ENCODE results near the gene GNAI3.

GNAI3 gene

DNA sequence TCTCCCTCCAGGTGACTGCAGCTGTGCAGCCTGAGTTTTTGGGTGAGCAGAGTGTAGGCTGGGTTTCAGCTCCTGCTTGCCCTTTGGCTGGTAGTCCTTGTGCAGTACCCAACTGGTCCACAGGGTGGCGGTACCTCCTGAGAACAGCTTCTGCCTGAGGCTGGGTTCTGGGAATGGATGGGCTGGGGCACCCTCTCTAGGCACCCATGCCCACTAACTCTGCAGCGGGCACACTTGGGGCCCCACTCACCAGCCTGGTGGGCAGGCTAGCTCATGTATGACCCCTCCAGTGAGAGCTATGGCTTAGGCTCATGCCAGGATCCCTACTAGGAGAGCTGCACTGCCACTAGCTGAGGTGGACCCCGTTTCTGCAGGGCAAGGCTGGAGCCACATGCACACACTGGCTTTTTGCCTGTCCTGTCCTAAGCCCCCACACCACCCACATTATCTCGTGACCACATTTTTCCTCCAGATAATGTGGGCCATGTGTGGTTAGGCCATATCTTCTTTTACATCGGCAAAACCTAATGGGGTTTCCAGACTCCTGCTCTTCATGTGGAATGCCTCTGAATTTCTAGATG, 92.0 kb downstream of the GNAI3 start:
- no peaks in the 10 kb centered on the region for H3K9me3 Mint-ChIP-seq
- H3K4me3 Mint-ChIP-seq = no peak overlapping the region
- H3K4me1 Mint-ChIP-seq (ENCODE audit: low read depth in 2 of 2) = peaks cover 7 to 15% of the 10 kb centered on the region in 2 donors
- H3K36me3 Mint-ChIP-seq (ENCODE audit: insufficient read depth) = peaks cover 16% of the 10 kb centered on the region
- H3K27ac Mint-ChIP-seq = no peak overlapping the region
- ATAC-seq (replicated peaks) = peak; percentile 80
- peak; percentile 87 to 93 (median 92) for DNase-seq
- H3K27me3 Mint-ChIP-seq = peaks cover 14 to 40% of the 10 kb centered on the region in 2 donors

DNA sequence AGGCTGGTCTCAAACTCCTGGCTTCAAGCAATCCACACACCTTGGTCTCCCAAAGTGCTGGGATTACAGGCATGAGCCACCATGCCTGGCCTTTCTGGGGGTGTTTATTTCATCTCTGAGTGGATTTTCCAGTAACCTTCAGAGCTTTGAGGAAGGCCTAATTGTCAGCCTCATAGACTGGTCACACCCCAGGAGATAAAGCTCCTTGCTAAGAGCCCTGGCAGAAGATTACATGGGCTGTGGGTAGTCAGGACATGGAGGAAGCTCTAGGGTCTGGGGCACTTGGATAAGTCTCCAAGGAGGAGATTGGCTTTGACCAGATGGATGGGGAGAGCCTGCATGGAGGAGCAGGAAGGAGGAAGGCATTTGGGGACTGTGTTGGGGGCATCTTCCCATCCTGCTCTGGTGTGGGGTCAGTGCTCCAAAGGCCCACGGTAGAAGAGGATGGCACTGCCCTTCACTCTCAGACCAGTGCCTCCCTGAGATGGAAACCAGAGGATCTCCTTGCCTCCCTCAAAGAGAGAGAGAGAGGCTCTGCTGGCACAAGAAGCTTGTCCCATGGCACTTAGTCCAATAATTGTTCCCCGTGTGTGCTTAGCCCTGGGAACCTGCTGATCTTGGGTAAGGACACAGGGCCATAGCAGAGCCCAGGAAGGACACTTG, 92.8 kb downstream of the GNAI3 start:
- peaks cover 7 to 15% of the 10 kb centered on the region in 2 donors for H3K4me1 Mint-ChIP-seq (ENCODE audit: low read depth in 2 of 2)
- H3K4me3 Mint-ChIP-seq = no peak overlapping the region
- H3K36me3 Mint-ChIP-seq (ENCODE audit: insufficient read depth) = peaks cover 16% of the 10 kb centered on the region
- DNase-seq (no peak), ATAC-seq (replicated peaks) (no peak)
- no peak overlapping the region for H3K27ac Mint-ChIP-seq
- peaks cover 14 to 39% of the 10 kb centered on the region in 2 donors for H3K27me3 Mint-ChIP-seq
- no peaks in the 10 kb centered on the region for H3K9me3 Mint-ChIP-seq

DNA sequence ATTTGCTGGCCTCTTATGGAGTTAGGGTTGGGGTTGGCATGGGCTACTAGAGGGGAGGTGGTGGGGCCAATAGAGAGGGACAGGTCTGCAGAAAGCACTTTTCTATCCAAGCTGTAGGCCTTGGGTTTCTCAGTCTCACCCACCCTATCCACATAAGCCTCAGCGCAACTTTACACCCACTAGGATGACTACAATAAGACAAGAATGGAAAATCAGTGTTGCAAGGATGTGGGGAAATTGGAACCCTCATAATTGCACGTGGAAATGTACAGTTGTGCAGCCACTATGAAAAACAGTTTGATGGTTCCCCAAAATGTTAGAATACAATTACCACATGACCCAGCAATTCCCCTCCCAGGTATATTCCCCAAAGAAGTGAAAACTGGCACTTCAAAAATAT, 93.4 kb downstream of the GNAI3 start:
- DNase-seq (no peak), ATAC-seq (replicated peaks) (no peak)
- peaks cover 12% of the 10 kb centered on the region for H3K36me3 Mint-ChIP-seq (ENCODE audit: insufficient read depth)
- peaks cover 7 to 15% of the 10 kb centered on the region in 2 donors for H3K4me1 Mint-ChIP-seq (ENCODE audit: low read depth in 2 of 2)
- H3K27me3 Mint-ChIP-seq = peaks cover 14 to 33% of the 10 kb centered on the region in 2 donors
- no peaks in the 10 kb centered on the region for H3K9me3 Mint-ChIP-seq
- no peak overlapping the region for H3K4me3 Mint-ChIP-seq
- H3K27ac Mint-ChIP-seq = no peak overlapping the region

DNA sequence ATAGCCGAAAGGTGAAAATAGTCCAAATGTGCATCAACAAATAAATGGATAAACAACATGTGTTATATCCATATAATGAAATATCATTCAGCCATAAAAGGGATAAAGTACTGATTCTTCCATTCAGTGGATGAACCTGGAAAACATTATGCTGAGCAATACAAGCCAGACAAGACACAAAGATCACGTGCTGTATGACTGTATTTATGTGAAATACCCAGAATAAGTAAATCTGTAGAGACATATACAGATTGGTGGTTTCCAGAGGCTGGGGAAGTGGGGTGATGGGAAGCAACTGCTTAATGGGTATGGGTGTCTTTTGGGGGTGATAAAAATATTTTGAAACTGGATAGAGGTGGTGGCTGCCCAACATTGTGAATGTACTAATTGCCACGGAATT, 94.2 kb downstream of the GNAI3 start:
- Mint-ChIP-seq H3K4me3 (no peak overlapping the region), H3K4me1 (ENCODE audit: low read depth in 2 of 2) (peaks cover 7 to 15% of the 10 kb centered on the region in 2 donors), H3K27ac (no peak overlapping the region), H3K36me3 (ENCODE audit: insufficient read depth) (peaks cover 12% of the 10 kb centered on the region), H3K9me3 (no peaks in the 10 kb centered on the region), H3K27me3 (peaks cover 14 to 27% of the 10 kb centered on the region in 2 donors)
- DNase-seq (no peak), ATAC-seq (replicated peaks) (no peak)

DNA sequence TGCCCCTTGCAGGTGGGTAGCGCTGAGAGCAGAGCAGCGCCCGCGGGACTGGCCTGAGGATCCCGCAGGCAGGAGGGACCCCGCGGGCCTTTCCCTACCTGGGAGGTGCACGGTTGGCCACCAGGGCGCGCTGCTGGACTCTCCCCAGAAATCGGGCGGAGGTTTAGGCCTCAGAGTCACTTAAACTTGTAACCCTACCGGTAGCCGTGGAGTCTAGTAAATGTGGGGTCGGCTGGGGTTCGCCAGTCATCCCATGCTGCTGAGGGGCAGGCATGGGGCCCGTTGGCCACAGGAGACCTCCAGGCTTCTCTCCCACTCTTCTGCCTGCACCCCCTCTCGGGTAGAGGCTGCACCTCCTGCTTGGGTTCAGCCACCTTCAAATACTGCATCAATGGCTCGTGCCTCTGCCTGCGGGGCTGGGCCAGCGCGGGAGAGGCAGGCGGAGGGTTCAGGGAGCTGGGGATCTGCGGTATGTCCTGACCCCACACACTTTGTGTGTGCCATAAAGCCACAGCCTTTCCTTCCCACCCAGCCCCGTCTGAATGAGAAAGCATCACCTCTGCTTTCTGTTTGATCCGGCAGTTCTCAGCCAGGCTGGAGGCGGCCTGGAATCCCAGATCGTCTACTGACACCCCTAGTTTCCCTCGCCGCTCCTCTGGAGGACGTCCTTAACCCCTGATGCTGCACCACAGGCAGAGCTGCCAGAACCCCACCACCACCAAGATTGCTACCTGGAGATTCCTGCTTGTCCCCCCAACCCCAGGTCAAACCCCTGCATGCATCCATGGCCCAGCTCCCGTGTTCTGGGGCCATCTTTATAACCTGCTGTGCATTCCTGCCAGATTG, 95.2 kb downstream of the GNAI3 start:
- Mint-ChIP-seq H3K27ac (peak overlapping the region in 1 of 2 donors; percentile 26), H3K4me1 (ENCODE audit: low read depth in 2 of 2) (peaks cover 7 to 15% of the 10 kb centered on the region in 2 donors), H3K27me3 (peaks cover 9 to 33% of the 10 kb centered on the region in 2 donors), H3K4me3 (peak overlapping the region in 1 of 2 donors; percentile 8), H3K36me3 (ENCODE audit: insufficient read depth) (peaks cover 12% of the 10 kb centered on the region), H3K9me3 (no peaks in the 10 kb centered on the region)
- peak; percentile 93 for ATAC-seq (replicated peaks)
- peak; percentile 87 to 89 (median 88) for DNase-seq

DNA sequence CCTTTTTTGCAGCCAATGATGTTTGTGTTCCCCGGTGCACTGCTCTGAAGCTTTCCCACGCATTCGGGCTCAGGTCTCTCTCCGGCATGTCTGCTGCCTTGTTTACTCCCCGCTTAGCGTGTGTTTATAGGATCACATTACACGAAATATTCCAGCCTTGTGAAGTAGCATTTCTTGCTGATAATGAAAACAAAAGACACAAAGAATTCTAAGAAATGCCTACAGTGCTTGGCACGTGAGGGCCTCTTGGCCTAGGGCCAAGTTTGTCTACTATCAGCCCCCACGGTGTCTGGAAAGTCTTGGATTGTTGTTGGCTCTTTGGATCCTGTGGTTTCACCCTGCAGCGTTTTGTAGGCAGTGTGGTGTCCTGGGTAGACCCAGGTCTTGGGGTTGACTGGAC, 96.3 kb downstream of the GNAI3 start:
- ATAC-seq (replicated peaks) (no peak), DNase-seq (no peak)
- Mint-ChIP-seq H3K9me3 (no peaks in the 10 kb centered on the region), H3K27ac (no peak overlapping the region), H3K27me3 (peaks cover 5 to 33% of the 10 kb centered on the region in 2 donors), H3K36me3 (ENCODE audit: insufficient read depth) (peaks cover 10% of the 10 kb centered on the region), H3K4me1 (ENCODE audit: low read depth in 2 of 2) (peaks cover 7 to 15% of the 10 kb centered on the region in 2 donors), H3K4me3 (no peak overlapping the region)

DNA sequence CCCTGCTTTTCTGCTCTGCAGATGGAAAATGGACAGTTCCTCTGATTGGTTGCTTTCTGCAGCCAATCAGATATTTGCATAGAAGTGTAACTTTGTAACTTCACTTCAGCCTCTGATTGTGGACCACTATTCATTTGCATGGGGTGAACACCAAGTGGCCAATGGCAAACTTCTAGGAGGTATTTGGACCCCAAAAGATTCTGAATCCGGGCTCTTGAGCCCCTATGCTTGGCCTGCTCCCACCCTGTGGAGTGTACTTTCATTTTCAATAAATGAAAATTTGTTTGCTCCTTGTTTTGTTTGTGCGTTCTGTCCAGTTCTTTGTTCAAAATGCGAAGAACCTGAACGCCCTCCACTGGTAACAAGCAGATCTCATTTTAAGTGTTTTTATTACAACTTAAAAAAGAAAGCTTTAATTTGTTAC, 101.1 kb downstream of the GNAI3 start:
- ATAC-seq (replicated peaks) (no peak), DNase-seq (no peak)
- Mint-ChIP-seq H3K9me3 (no peaks in the 10 kb centered on the region), H3K27ac (no peak overlapping the region), H3K4me1 (ENCODE audit: low read depth in 2 of 2) (no peaks in the 10 kb centered on the region), H3K4me3 (no peak overlapping the region), H3K27me3 (peaks cover 6 to 50% of the 10 kb centered on the region in 2 donors), H3K36me3 (ENCODE audit: insufficient read depth) (no peaks in the 10 kb centered on the region)

DNA sequence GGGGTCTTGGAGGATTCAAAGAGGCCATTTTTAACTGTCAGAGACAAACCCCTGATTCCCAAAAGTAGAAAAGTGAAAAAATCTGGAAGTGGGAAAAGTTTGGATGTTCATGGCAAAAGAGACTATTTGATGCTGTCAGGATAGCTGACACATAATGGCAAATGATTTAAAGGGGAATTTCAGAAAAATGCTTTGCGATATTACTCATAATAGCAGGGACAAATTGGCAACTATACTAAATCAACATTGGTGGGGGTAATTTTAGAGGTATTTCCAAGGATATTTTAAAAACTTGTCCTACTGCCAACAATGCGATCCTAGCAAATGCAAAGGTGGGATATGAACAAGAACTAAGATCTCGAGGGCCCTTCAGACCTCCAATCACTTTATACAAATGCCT, 102.2 kb downstream of the GNAI3 start:
- ATAC-seq (replicated peaks) (no peak), DNase-seq (no peak)
- Mint-ChIP-seq H3K27me3 (peaks cover 10 to 44% of the 10 kb centered on the region in 2 donors), H3K9me3 (no peaks in the 10 kb centered on the region), H3K27ac (no peak overlapping the region), H3K36me3 (ENCODE audit: insufficient read depth) (peaks cover 3% of the 10 kb centered on the region), H3K4me1 (ENCODE audit: low read depth in 2 of 2) (peaks cover 0 to 8% of the 10 kb centered on the region in 2 donors), H3K4me3 (no peak overlapping the region)

DNA sequence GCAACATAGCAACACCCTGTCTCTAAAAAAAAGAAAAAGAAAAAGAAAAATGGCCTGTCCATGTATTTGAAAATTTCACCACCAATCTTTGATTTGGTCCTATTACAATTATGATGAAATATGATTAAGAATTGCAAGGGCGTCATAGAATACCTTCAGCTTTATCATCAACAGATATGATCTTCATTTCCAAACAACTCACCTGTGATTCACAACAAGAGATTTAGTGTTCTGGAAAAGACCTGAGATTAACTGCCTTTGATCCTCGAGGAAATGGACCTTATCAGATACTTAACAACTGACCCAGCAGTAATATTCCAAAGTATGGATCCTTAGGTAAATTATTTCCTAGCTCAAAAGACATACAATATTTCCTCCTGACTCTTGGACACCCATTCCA, 104.0 kb downstream of the GNAI3 start:
- no peak for DNase-seq
- no peak overlapping the region for H3K27ac Mint-ChIP-seq
- peaks cover 4 to 17% of the 10 kb centered on the region in 2 donors for H3K4me1 Mint-ChIP-seq (ENCODE audit: low read depth in 2 of 2)
- no peak overlapping the region for H3K4me3 Mint-ChIP-seq
- no peak for ATAC-seq (replicated peaks)
- peaks cover 10 to 44% of the 10 kb centered on the region in 2 donors for H3K27me3 Mint-ChIP-seq
- H3K9me3 Mint-ChIP-seq = no peaks in the 10 kb centered on the region
- peaks cover 3% of the 10 kb centered on the region for H3K36me3 Mint-ChIP-seq (ENCODE audit: insufficient read depth)

DNA sequence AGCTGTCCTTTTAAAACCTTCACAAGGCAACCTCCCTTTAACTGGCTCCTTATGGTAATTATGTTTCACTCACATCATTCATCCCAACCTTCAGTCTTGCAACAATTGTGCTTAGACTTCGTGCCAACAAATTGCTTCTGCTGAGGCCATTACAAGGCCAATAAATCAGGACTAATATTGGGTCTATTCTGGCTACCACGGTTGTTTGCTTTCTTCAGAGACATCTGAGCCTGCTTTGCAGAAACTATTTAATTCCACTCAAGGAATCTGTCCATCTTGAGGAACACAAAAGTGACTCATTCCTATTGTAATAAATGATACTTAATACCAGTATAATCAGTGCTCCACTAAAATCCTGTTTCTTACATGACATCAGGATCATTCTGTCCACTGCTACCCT, 104.9 kb downstream of the GNAI3 start:
- Mint-ChIP-seq H3K4me3 (no peak overlapping the region), H3K27ac (no peak overlapping the region), H3K36me3 (ENCODE audit: insufficient read depth) (peaks cover 3% of the 10 kb centered on the region), H3K4me1 (ENCODE audit: low read depth in 2 of 2) (peaks cover 4 to 20% of the 10 kb centered on the region in 2 donors), H3K27me3 (peaks cover 10 to 38% of the 10 kb centered on the region in 2 donors), H3K9me3 (no peaks in the 10 kb centered on the region)
- DNase-seq = no peak
- no peak for ATAC-seq (replicated peaks)

DNA sequence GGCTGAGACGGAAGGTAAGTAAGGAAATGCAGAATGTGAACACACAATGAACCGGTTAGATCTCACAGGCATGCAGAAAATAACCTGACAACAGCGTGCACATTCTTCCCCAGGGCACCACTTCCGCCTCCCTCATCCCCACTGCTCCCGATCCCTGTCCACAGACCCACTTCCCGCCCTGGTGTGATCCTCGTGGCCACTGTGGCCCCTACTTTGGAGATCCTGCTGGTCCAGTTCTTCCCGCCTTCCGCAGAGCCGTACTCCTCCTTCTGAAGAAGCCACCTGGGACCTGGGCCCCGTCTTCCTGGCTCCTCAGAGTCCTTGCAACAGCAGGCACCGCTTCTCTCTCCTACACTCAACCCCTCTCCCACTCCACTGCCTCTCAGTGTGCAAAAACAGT, 106.1 kb downstream of the GNAI3 start:
- DNase-seq (no peak), ATAC-seq (replicated peaks) (no peak)
- H3K9me3 Mint-ChIP-seq = no peaks in the 10 kb centered on the region
- peak overlapping the region in 1 of 2 donors; percentile 39 for H3K27ac Mint-ChIP-seq
- peaks cover 4 to 22% of the 10 kb centered on the region in 2 donors for H3K4me1 Mint-ChIP-seq (ENCODE audit: low read depth in 2 of 2)
- H3K27me3 Mint-ChIP-seq = peaks cover 10 to 28% of the 10 kb centered on the region in 2 donors
- peaks cover 6% of the 10 kb centered on the region for H3K36me3 Mint-ChIP-seq (ENCODE audit: insufficient read depth)
- H3K4me3 Mint-ChIP-seq = peak overlapping the region in 1 of 2 donors; percentile 5

DNA sequence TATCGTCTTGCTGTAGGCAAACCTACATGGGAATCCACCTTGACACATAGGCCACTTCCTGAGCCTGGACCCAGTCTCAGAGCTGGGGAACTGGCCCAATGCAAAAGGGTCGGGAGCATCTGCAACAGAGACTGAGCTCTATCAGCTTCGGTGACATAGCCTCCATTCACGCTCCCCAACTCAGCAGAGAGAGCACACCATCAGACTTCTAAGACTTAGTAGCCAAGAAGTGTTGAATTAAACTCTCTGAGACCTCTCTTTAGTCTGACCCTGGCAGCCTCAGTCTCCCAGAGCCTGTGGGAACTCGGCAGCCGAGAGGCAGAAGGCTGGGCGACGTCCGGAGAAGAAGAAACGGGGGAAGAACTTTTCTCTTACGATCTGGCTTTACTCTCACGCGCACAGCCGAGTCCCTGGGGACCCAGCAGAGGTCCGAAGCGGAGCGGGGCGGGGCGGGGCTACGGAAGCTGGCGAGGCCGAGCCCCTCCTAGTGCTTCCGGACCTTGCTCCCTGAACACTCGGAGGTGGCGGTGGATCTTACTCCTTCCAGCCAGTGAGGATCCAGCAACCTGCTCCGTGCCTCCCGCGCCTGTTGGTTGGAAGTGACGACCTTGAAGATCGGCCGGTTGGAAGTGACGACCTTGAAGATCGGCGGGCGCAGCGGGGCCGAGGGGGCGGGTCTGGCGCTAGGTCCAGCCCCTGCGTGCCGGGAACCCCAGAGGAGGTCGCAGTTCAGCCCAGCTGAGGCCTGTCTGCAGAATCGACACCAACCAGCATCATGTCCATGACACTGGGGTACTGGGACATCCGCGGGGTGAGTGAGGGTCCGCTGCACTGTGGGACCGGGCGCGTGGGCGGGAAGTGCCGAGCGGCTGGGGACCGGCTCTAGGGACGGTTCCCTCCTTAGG, 107.5 kb downstream of the GNAI3 start, which contains the start of gene GSTM4:
Gene GSTM4 (plus strand): TSS at position 485 of the 905 bp plus-strand sequence. CDS start 291 bp downstream, at position 776.
- peak within 1 kb of the TSS; percentile 58 to 84 for H3K27ac Mint-ChIP-seq
- peaks cover 6% of the 10 kb centered on the region for H3K36me3 Mint-ChIP-seq (ENCODE audit: insufficient read depth)
- peak within 1 kb of the TSS; percentile 91 for H3K4me3 Mint-ChIP-seq

More for the DNA sequence above, 107.5 kb downstream of the GNAI3 start, which contains the start of gene GSTM4:
- ATAC-seq (replicated peaks) (peak; percentile 88), DNase-seq (peak; percentile 32 to 38 (median 35))
- no peaks in the 10 kb centered on the region for H3K9me3 Mint-ChIP-seq
- peaks cover 4 to 22% of the 10 kb centered on the region in 2 donors for H3K4me1 Mint-ChIP-seq (ENCODE audit: low read depth in 2 of 2)
- peaks cover 10 to 20% of the 10 kb centered on the region in 2 donors for H3K27me3 Mint-ChIP-seq
